ENCODE measurements around the gene IP6K3.

- TF ChIP-seq CTCF (IDR thresholded peaks at IDR 0.05; ENCODE audit: insufficient read depth, low read length) (no peak), REST (IDR thresholded peaks at IDR 0.05; ENCODE audit: insufficient replicate concordance, low read depth) (no peak), SPI1 (IDR thresholded peaks at IDR 0.05; ENCODE audit: borderline replicate concordance, low read depth) (no peak), GABPA (IDR thresholded peaks at IDR 0.05; ENCODE audit: low read depth) (no peak)
These were observed 36.2 kb downstream of the IP6K3 start for GRCh38 chr6:33710296-33711121.

Data from HL-60 (cell line).